RWPE1 (cell line): ENCODE measurements around the gene LRIG1.

Experiments
- CTCF ChIA-PET: fragments of 350-600 bp; sonication (Branson Sonifier 250); formaldehyde crosslinking; extraction: SDS; loops from one replicate; lab custom pipeline; 2021; lab: Yijun Ruan, JAX
- POLR2A ChIA-PET: fragments of 400-600 bp; formaldehyde crosslinking; extraction: SDS; loops from one replicate; lab custom pipeline; 2020; ENCODE audit warnings: antibody characterized with exemption; ENCODE audit not compliant: low non-redundant PET; lab: Yijun Ruan, JAX
- DNase-seq: peaks from one replicate; pipeline ENCODE4 v3.0.0; 2012; ENCODE audit warnings: low spot score
- H3K27ac ChIP-seq: fragments of 450-650 bp; 2 replicates; pipeline ENCODE4 v1.5.1; 2017
- TF ChIP-seq, protein P1 (sequence below): fragments of 450-650 bp; conservative IDR thresholded peaks from 2 replicates; pipeline ENCODE4 v1.5.1; 2017; ENCODE audit warnings: low read depth, mild to moderate bottlenecking

LRIG1 gene

DNA sequence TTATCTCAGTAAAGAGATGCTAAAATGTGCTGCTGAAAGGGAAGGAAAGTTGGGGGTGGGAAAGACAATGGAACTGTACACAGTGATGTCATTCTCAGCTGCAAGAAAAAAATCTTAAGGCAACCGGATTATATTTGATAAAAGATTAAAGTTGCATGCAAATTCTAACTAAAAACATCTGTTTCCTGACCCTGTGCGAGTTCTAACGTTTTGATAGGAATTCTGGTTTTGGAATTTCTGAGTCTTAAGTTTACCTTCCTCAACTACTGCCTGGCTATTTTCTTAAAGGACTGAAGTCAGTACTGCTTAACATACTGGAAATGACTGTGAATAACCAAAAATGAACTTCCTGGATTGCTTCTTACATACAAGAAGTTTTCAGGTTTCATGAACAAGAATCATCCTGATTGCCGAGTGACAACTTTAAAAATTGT, 164.5 kb downstream of the LRIG1 start:
- TF ChIP-seq, protein P1, sequence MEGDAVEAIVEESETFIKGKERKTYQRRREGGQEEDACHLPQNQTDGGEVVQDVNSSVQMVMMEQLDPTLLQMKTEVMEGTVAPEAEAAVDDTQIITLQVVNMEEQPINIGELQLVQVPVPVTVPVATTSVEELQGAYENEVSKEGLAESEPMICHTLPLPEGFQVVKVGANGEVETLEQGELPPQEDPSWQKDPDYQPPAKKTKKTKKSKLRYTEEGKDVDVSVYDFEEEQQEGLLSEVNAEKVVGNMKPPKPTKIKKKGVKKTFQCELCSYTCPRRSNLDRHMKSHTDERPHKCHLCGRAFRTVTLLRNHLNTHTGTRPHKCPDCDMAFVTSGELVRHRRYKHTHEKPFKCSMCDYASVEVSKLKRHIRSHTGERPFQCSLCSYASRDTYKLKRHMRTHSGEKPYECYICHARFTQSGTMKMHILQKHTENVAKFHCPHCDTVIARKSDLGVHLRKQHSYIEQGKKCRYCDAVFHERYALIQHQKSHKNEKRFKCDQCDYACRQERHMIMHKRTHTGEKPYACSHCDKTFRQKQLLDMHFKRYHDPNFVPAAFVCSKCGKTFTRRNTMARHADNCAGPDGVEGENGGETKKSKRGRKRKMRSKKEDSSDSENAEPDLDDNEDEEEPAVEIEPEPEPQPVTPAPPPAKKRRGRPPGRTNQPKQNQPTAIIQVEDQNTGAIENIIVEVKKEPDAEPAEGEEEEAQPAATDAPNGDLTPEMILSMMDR = no peak
- no peak for DNase-seq
- ChIA-PET CTCF (no interaction called here), POLR2A (no interaction called here)
- no peak overlapping the region for H3K27ac ChIP-seq

DNA sequence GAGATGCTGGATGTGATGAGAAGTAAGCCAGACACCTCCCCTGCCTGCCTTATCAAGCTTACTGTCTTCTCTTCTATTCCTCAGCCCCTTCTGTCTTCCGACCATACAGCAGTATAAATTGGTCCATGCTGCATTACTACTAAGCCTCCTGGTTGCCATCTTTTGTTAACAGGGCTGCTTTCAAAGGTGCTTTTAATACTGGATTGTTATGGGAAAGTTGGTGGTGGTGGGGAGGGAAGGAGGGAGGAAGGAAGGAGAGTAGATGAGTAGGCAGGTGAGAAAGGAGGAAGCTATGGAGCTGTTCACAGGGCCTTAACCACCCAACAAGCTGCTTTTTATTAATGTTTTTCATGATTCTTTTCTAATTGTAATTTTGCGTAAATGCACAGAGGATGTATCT, 165.2 kb downstream of the LRIG1 start:
- no peak for DNase-seq
- POLR2A ChIA-PET = no interaction called here
- H3K27ac ChIP-seq = no peak overlapping the region
- TF ChIP-seq, protein P1 = no peak
- CTCF ChIA-PET = no interaction called here
